Ascending aorta (tissue), 2 donors: ENCODE data around the gene SH2D5. TPM values are rescaled to one million over a fixed set of nuclear protein-coding genes. Genes with fewer than 3 reads are reported as not detected.

Experiments used
- DNase-seq, 2 donors: peaks; one replicate each; pipeline ENCODE4 v3.0.0-alpha.2; 2019; ENCODE audit warnings: low spot score in 2 of 2
- H3K27ac ChIP-seq, 2 donors: fragments of 200-600 bp; sonication (generic); one replicate each; pipeline ENCODE4 v1.5.1; 2016 to 2017; ENCODE audit warnings: mild to moderate bottlenecking in 1 of 2
- H3K27me3 ChIP-seq: fragments of 200-600 bp; sonication (generic); one replicate; pipeline ENCODE4 v1.5.1; 2017
- H3K36me3 ChIP-seq, 2 donors: fragments of 200-600 bp; sonication (generic); one replicate each; pipeline ENCODE4 v1.5.1; 2016
- H3K4me1 ChIP-seq, 2 donors: fragments of 200-600 bp; sonication (generic); one replicate each; pipeline ENCODE4 v1.5.1; 2016 to 2017; ENCODE audit warnings: mild to moderate bottlenecking in 1 of 2
- H3K4me3 ChIP-seq, 2 donors: fragments of 200-600 bp; sonication (generic); one replicate each; pipeline ENCODE4 v1.5.1; 2016 to 2017; ENCODE audit warnings: mild to moderate bottlenecking in 1 of 2
- H3K9me3 ChIP-seq, 2 donors: fragments of 200-600 bp; sonication (generic); one replicate each; pipeline ENCODE4 v1.5.1; 2016
- CTCF ChIP-seq, 3 experiments: fragments of 200-600 bp in 2 of 3; fragments of 450-650 bp in 1 of 3; sonication (generic) in 2 of 3; IDR thresholded peaks; one replicate each; pipeline ENCODE4 v1.5.1; 2016 to 2019; ENCODE audit warnings: antibody characterized with exemption in 3 of 3, mild to moderate bottlenecking in 1 of 3, moderate library complexity in 1 of 3
- intact Hi-C: fragments of 100-400 bp; cut with DNase I; formaldehyde crosslinking; loops from one replicate; pipeline ENCODE4 v1.15.1; 2023
- total RNA-seq: library from RNA; depleted of rRNA; stranded (reverse); fragments of >200 nt; gene quantifications from one replicate; pipeline ENCODE4 v1.1.0, GENCODE V29; 2016

SH2D5 gene
- total RNA-seq, 1 donor from 2014 or later, result not detected

DNA sequence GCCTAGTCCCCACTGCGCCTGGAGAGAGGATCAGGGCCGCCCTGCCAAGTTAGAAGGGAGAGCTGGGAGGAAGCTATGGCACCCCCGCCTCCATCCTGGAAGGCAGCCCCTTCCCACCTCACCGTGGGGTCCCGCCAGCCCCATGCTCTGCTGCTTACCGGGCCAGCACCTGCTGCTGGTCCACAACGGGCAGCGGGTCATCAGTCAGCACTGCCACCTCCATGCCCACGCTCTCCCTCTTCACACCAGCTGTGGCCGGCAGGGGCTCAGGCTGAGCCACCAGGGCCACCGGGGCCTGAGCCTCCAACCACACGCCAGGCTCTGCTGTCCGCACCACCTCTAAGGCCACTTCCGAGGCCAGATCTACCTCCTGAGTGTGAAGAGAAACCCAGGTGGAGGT lies 47.9 kb downstream of the SH2D5 start:
- no peaks in the 10 kb centered on the region for H3K4me1 ChIP-seq
- peak overlapping the region in 1 of 2 donors; percentile 16 for H3K27ac ChIP-seq
- H3K9me3 ChIP-seq, result no peaks in the 10 kb centered on the region
- intact Hi-C loops, result no loop called here
- DNase-seq, result no peak
- H3K27me3 ChIP-seq, result no peaks in the 10 kb centered on the region
- H3K36me3 ChIP-seq, result no peaks in the 10 kb centered on the region
- TF ChIP-seq CTCF (IDR thresholded peaks at IDR 0.05), result no peak
- no peak overlapping the region for H3K4me3 ChIP-seq

- no peak overlapping the region for H3K27ac ChIP-seq
- TF ChIP-seq CTCF (IDR thresholded peaks at IDR 0.05), result no peak
- no peaks in the 10 kb centered on the region for H3K9me3 ChIP-seq
- DNase-seq, result no peak
- no peaks in the 10 kb centered on the region for H3K27me3 ChIP-seq
- intact Hi-C loops, result no loop called here
- H3K4me3 ChIP-seq, result no peak overlapping the region
- no peaks in the 10 kb centered on the region for H3K36me3 ChIP-seq
- H3K4me1 ChIP-seq, result no peaks in the 10 kb centered on the region
Measured at GRCh38 chr1:20684050-20684620, 48.4 kb downstream of the SH2D5 start.

- no peak for DNase-seq
- Histone ChIP-seq H3K27ac (no peak overlapping the region), H3K9me3 (no peaks in the 10 kb centered on the region), H3K4me1 (no peaks in the 10 kb centered on the region), H3K36me3 (no peaks in the 10 kb centered on the region), H3K4me3 (no peak overlapping the region), H3K27me3 (no peaks in the 10 kb centered on the region)
- intact Hi-C loops, result no loop called here
- TF ChIP-seq CTCF (IDR thresholded peaks at IDR 0.05), result no peak
Measured at GRCh38 chr1:20683614-20684013, 48.9 kb downstream of the SH2D5 start.

DNA sequence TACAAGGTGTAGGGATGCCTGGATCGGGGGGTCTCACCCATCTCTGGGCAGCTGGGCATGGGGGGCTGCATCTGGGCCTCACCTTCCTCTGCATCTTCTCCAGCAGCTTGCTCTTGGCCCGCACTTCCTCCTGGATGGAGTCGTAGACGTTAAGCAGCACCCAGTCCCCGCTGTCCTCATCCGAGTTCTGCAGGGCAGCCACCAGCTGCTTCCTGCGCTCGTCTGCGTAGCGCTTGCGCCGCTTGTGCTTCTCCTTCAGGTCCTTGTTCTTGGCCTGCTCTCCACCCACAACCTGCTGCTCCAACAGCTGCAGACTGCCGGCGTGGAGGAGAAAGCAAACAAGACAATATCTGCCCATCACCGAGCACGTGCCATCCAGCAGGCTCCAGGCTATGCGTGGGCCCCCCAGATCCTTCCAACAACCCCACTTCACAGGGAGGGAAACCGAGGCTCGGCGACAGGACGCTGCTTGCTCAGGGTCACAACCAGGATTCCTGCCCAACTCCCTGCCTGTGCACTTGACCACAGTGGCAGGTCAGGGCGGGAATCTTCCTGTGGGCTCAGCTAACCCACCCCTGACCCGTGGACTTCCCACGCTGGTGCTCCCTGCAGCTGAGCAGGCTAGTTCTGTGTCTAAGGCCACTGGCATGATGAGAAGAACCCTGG lies 49.8 kb downstream of the SH2D5 start:
- no peaks in the 10 kb centered on the region for H3K4me1 ChIP-seq
- H3K36me3 ChIP-seq, result no peaks in the 10 kb centered on the region
- H3K4me3 ChIP-seq, result no peak overlapping the region
- no peak for DNase-seq
- H3K27me3 ChIP-seq, result no peaks in the 10 kb centered on the region
- H3K27ac ChIP-seq, result no peak overlapping the region
- TF ChIP-seq CTCF (IDR thresholded peaks at IDR 0.05), result no peak
- intact Hi-C loops, result no loop called here
- H3K9me3 ChIP-seq, result no peaks in the 10 kb centered on the region

- H3K27me3 ChIP-seq, result no peaks in the 10 kb centered on the region
- DNase-seq, result no peak
- H3K4me1 ChIP-seq, result no peaks in the 10 kb centered on the region
- no peaks in the 10 kb centered on the region for H3K36me3 ChIP-seq
- H3K27ac ChIP-seq, result no peak overlapping the region
- no peak for TF ChIP-seq CTCF (IDR thresholded peaks at IDR 0.05)
- no peak overlapping the region for H3K4me3 ChIP-seq
- H3K9me3 ChIP-seq, result no peaks in the 10 kb centered on the region
- intact Hi-C loops, result no loop called here
Measured at GRCh38 chr1:20681999-20682398, 50.5 kb downstream of the SH2D5 start.
